Upper lobe of left lung (tissue), 6 donors: ENCODE data around the gene IQSEC1. TPM values are rescaled to one million over a fixed set of nuclear protein-coding genes. Genes with fewer than 3 reads are reported as not detected.

Source experiments
- ATAC-seq, 2 donors: fragments of 200-7000 bp; cut with Tn5 transposase; one replicate each; pipeline ENCODE4 v1.9.1; 2022; ENCODE audit warnings: mild to moderate bottlenecking in 2 of 2, moderate library complexity in 2 of 2; ENCODE audit not compliant: low FRiP score in 2 of 2
- DNase-seq, 2 donors: peaks; one replicate each; pipeline ENCODE4 v3.0.0-alpha.2; 2019 to 2020
- H3K27ac ChIP-seq, 4 donors: fragments of 200-600 bp; sonication (generic); one replicate each; pipeline ENCODE4 v1.5.1; 2016 to 2019
- H3K27me3 ChIP-seq, 4 donors: fragments of 200-600 bp; sonication (generic); one replicate each; pipeline ENCODE4 v1.5.1; 2017 to 2019
- H3K36me3 ChIP-seq, 4 donors: fragments of 200-600 bp; sonication (generic); one replicate each; pipeline ENCODE4 v1.5.1; 2016 to 2019
- H3K4me1 ChIP-seq, 4 donors: fragments of 200-600 bp; sonication (generic); one replicate each; pipeline ENCODE4 v1.5.1; 2018 to 2019
- H3K4me3 ChIP-seq, 4 donors: fragments of 200-600 bp; sonication (generic); one replicate each; pipeline ENCODE4 v1.5.1; 2017 to 2019; ENCODE audit warnings: mild to moderate bottlenecking in 2 of 4, moderate library complexity in 1 of 4
- H3K9me3 ChIP-seq, 4 donors: fragments of 200-600 bp; sonication (generic); one replicate each; pipeline ENCODE4 v1.5.1; 2018 to 2019
- CTCF ChIP-seq, 6 experiments: fragments of 450-650 bp in 4 of 6; fragments of 200-600 bp in 2 of 6; sonication (generic) in 2 of 6; IDR thresholded peaks; one replicate each; pipeline ENCODE4 v1.5.1; 2016 to 2019; ENCODE audit warnings: antibody characterized with exemption in 6 of 6
- EP300 ChIP-seq, 4 donors: sonication (generic); formaldehyde crosslinking; IDR thresholded peaks; one replicate each; pipeline ENCODE4 v1.5.1; 2017; ENCODE audit warnings: antibody characterized with exemption in 4 of 4, control low read depth in 2 of 4
- POLR2A ChIP-seq, 4 donors: fragments of 450-650 bp; IDR thresholded peaks; one replicate each; pipeline ENCODE4 v1.5.1; 2016 to 2017; ENCODE audit warnings: antibody characterized with exemption in 4 of 4, mild to moderate bottlenecking in 2 of 4
- POLR2AphosphoS5 ChIP-seq, 2 donors: sonication (generic); formaldehyde crosslinking; IDR thresholded peaks; one replicate each; pipeline ENCODE4 v1.5.1; 2017; ENCODE audit warnings: antibody characterized with exemption in 2 of 2
- WGBS, 2 donors: methylation state at CpG; one replicate each; pipeline ENCODE4 v1.1.5; 2017 to 2018; 5-methylcytosine and 5-hydroxymethylcytosine counted together
- total RNA-seq, 6 donors: library from RNA; depleted of rRNA in 4 of 6; stranded (reverse); fragments of >200 nt in 4 of 6; gene quantifications; one replicate each; pipeline versions ENCODE4 v1.1.0 to v1.2.1, GENCODE V29; 2016 to 2021
- donor health status: DM: no; HTN: no; CAD: no; lungs with moderate emphysema.
- donor health status: DM: no; HTN: yes; CAD: no; lungs with severe emphysema.

The IQSEC1 gene
- total RNA-seq, 6 donors from 2014 or later: 51.1 to 105 (median 81.0) TPM

DNA sequence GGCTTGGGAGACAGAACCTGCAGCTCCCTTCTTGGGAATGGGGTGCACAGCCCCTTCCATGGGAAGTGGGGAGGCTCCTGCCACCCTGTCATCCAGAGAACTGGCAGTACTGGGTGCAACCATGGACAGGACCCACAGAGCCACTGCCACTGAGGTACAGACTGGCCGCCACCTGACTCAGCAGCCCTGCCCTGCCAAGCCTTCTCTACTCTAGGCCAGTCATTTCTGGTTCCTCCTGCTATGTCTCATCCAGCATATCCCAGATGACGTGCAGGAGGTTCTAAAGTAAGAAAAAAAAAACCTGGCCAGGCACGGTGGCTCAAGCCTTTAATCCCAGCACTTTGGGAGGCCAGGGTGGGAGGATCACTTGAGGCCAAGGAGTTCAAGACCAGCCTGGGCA, 155.0 kb downstream of the IQSEC1 start:
- DNase-seq (no peak), ATAC-seq (no peak)
- 84 to 91% methylated on average over 3 of the region's 3 CpGs for WGBS, 2 donors
- no peaks in the 10 kb centered on the region for H3K9me3 ChIP-seq
- peaks cover 7 to 13% (median 9%) of the 10 kb centered on the region in 4 donors for H3K4me1 ChIP-seq
- H3K36me3 ChIP-seq: peaks cover 3 to 91% (median 63%) of the 10 kb centered on the region in 4 donors
- H3K4me3 ChIP-seq: no peak overlapping the region
- H3K27ac ChIP-seq: no peak overlapping the region
- no peak for TF ChIP-seq CTCF (IDR thresholded peaks at IDR 0.05)
- TF ChIP-seq EP300 (IDR thresholded peaks at IDR 0.05): no peak
- no peak for TF ChIP-seq POLR2A (IDR thresholded peaks at IDR 0.05)
- TF ChIP-seq POLR2AphosphoS5 (IDR thresholded peaks at IDR 0.05): no peak
- no peaks in the 10 kb centered on the region for H3K27me3 ChIP-seq

DNA sequence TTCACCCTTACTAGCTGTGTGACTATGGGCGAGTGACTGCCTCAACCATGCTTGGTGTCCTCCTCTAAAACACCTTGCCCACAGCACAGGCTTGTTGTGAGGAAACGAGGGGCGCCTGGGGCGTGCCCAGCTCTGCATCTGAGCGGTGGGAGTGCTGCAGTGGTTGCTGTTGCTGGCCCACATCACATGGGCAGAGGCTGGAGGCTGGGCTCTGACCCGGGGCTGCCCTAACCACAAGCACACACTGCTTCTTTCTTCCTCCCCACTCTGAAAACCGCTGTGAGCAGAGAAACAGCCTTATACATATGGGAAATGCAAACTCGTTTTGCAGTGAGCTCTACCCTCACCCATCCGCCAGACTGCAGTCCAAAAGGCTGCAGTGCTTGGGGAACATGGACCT, 157.1 kb downstream of the IQSEC1 start:
- Histone ChIP-seq H3K36me3 (peaks cover 6 to 88% (median 62%) of the 10 kb centered on the region in 4 donors), H3K27ac (no peak overlapping the region), H3K27me3 (no peaks in the 10 kb centered on the region), H3K4me3 (no peak overlapping the region), H3K4me1 (peaks cover 0 to 3% (median 0%) of the 10 kb centered on the region in 4 donors), H3K9me3 (no peaks in the 10 kb centered on the region)
- DNase-seq: peak in 1 of 2 donors; percentile 32
- 68 to 80% methylated on average over 8 to 9 of the region's 9 CpGs for WGBS, 2 donors
- TF ChIP-seq CTCF (IDR thresholded peaks at IDR 0.05) (no peak), EP300 (IDR thresholded peaks at IDR 0.05) (no peak), POLR2A (IDR thresholded peaks at IDR 0.05) (no peak), POLR2AphosphoS5 (IDR thresholded peaks at IDR 0.05) (no peak)
- no peak for ATAC-seq

GRCh38 chr3:12914088-12914487, 159.1 kb downstream of the IQSEC1 start:
- Histone ChIP-seq H3K4me1 (no peaks in the 10 kb centered on the region), H3K27ac (no peak overlapping the region), H3K9me3 (no peaks in the 10 kb centered on the region), H3K27me3 (no peaks in the 10 kb centered on the region), H3K4me3 (no peak overlapping the region), H3K36me3 (peaks cover 12 to 88% (median 65%) of the 10 kb centered on the region in 4 donors)
- 78 to 96% methylated on average over 5 to 7 of the region's 7 CpGs for WGBS, 2 donors
- ATAC-seq (no peak), DNase-seq (no peak)
- TF ChIP-seq CTCF (IDR thresholded peaks at IDR 0.05) (no peak), POLR2AphosphoS5 (IDR thresholded peaks at IDR 0.05) (no peak), EP300 (IDR thresholded peaks at IDR 0.05) (no peak), POLR2A (IDR thresholded peaks at IDR 0.05) (no peak)

DNA sequence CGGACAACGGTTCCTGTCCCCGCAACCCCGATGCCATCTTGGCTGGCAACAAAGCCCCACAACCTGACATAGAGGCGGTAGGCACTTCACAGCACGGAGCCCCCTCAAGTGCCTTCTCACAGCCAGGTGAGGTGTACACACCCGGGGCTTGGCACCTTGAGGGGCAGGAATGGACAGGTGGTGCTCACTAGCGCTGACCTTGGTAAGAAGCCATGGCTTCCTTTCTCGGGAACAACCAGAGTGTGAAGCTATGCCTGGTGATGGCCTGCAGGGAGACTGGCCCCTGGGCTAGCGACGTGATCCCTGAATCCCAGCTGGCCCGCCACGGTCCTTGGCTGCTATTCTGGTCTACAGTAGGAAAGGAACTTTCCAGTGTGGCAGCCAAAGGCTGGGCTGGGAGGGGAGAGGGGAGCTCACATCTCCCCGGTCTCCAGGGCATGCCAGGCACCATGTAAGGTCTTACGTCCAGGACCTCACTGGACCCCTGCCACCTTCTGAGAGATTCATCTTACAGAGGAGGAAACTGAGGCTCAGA, 161.3 kb downstream of the IQSEC1 start:
- ATAC-seq (no peak), DNase-seq (no peak)
- Histone ChIP-seq H3K27me3 (no peaks in the 10 kb centered on the region), H3K4me3 (no peak overlapping the region), H3K36me3 (peaks cover 23 to 88% (median 71%) of the 10 kb centered on the region in 4 donors), H3K4me1 (no peaks in the 10 kb centered on the region), H3K9me3 (no peaks in the 10 kb centered on the region), H3K27ac (no peak overlapping the region)
- no peak for TF ChIP-seq CTCF (IDR thresholded peaks at IDR 0.05)
- TF ChIP-seq POLR2AphosphoS5 (IDR thresholded peaks at IDR 0.05): no peak
- TF ChIP-seq EP300 (IDR thresholded peaks at IDR 0.05): no peak
- TF ChIP-seq POLR2A (IDR thresholded peaks at IDR 0.05): no peak
- 90 to 94% methylated on average over 2 to 15 of the region's 15 CpGs for WGBS, 2 donors
